ENCODE measurements around the gene REXO1.

Gene REXO1

GRCh38 chr19:1765904-1766799, 82.1 kb downstream of the REXO1 start:
- DNase-seq = no peak
